ENCODE results near the gene ATRX.
"Not testable (repeated sequence)": the region's sequence is repeated elsewhere in the genome, so short reads cannot be mapped to it uniquely, and the experiment has no call there.

Gene ATRX

DNA sequence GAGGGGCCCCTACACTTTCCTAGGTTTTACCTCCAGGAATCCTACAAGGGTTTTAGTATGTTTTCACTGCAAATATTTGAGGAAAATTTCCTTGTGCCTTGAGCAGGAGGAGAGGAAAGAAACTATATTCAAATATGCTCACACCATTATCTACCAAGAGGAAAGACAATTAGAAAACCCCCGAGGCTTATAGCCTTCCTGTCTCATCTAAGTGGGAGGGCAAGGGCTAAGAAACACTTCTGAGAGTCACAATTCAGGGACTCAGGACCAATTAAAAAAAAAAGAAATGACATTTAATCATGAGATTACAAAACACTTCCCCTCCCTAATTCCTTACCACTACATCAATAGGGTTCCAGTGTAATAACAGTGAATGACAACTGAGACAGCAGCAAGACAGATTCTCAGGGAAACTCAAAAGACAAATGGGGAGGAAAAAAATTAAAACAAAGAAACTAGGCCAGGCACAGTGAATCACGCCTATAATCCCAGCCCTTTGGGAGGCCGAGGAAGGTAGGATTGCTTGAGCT, 45.6 kb downstream of the ATRX start:
- DNase-seq (ENCODE audit: low read depth, low spot score), result no peak

DNA sequence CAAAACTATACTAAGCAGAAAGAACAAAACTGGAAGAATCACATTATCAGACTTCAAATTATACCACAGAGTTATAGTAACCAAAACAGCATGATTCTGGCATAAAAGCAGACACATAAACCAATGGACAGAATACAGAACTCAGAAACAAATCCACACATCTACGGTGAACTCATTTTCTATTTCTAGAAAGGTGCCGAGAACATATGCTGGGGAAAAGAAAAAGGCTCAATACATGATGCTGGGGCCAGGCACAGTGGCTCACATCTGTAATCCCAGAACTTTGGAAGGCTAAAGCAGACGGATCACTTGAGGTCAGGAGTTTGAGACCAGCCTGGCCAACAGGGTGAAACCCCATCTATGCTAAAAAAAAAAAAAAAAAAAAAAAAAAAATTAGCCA, 52.7 kb downstream of the ATRX start:
- DNase-seq (ENCODE audit: low read depth, low spot score), result no peak

DNA sequence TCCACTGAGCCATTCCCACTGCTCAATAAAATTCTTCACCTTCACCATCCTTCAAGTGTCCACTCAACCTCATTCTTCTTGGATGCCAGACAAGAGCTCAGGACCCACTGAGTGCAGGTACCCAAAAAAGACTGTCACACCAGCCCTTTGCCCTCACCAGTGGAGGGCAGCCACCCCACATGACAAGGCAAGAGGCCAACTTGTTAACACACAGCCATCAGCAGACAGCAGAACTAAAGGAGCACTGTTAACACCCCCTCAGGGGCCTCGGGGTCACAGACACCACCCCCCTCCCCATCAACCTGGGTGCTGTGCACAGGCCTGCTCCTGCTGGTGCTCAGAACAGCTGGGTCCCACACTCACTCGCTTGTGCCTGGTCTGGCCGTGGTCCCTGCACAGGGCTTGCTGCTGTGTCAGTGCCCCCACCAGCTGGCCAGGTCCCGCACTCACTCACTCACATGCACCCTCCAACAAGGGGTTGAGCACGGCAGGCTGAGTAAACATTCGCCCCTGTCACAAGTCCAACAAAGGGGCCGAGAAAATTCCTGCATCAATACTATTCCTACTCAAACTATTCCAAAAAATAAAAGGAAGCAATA, 54.1 kb downstream of the ATRX start:
- no peak for DNase-seq (ENCODE audit: low read depth, low spot score)

DNA sequence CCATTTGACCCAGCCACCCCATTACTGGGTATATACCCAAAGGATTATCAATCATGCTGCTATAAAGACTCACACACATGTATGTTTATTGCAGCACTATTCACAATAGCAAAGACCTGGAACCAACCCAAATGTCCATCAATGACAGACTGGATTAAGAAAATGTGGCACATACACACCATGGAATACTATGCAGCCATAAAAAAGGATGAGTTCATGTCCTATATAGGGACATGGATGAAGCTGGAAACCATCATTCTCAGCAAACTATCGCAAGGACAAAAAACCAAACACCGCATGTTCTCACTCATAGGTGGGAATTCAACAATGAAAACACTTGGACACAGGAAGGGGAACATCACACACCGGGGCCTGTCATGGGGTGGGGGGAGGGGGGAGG, 59.9 kb downstream of the ATRX start:
- DNase-seq (ENCODE audit: low read depth, low spot score), result not testable (repeated sequence)

DNA sequence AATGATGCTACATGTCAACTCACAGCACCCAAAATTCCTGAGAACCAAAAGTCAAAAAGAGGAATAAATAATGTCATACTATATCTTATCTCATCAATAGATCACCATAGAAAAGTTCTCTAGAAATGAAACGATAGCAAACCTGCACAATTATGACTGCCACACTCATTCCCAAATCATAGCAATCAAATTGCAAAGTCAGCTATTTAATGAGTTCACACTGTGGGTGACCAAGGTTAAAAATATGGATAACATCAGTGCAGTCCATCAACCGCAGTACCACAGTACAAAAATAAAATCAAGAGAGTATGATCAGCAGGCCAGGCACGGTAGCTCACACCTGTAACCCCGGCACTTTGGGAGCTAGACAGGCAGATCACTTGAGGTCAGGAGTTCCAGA, 62.3 kb downstream of the ATRX start:
- DNase-seq (ENCODE audit: low read depth, low spot score), result no peak

DNA sequence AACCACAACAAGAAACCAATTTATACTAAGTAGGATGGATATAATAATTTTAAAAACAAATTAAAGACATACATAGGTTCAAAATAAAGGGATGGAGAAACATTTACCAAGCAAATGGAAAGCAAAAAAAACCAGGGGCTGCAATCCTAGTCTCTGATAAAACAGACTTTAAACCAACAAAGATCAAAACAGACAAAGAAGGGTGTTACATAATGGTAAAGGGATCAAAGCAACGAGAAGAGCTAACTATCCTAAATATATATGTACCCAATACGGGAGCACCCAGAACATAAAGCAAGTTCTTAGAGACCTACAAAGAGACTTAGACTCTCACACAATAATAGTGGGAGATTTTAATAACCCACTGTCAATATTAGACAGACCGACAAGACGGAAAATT, 66.6 kb downstream of the ATRX start:
- DNase-seq (ENCODE audit: low read depth, low spot score), result no peak

DNA sequence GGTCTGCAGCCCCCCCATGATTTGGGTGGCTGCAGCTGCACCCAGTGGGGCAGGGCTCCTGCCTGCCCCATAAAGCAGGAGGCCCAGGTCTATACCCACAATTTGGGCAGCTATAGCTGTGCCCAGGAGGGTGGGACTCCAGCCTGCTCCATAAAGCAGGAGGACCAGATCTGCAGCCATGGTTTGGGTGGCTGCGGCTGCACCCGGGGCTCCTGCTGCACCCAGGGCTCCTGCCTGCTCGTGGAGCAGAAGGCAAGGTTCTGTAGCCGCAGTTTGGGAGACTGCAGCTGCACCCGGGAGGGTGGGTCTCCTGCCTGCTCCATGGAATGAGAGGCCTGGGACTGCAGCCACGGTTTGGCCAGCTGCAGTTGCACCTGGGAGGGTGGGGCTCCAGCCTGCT, 81.1 kb downstream of the ATRX start:
- DNase-seq (ENCODE audit: low read depth, low spot score), result no peak

DNA sequence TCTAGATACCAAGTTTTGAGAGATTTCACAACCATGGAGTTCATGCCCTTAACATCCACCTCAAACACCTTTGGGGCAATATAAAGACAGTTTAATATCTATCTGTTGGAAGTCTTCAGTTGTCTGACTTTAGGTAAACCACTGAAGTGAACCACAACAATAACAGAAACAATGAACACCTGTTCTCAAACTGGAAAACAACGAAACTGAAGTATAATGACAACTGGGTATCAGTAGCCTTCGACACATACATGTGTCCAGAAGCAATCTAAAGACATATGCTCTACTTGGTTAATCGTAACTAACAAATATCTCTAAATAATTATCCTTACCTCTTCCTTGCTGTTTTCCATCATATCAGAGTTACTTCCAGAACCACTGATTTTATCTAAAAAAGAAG, 87.8 kb downstream of the ATRX start:
- no peak for DNase-seq (ENCODE audit: low read depth, low spot score)

DNA sequence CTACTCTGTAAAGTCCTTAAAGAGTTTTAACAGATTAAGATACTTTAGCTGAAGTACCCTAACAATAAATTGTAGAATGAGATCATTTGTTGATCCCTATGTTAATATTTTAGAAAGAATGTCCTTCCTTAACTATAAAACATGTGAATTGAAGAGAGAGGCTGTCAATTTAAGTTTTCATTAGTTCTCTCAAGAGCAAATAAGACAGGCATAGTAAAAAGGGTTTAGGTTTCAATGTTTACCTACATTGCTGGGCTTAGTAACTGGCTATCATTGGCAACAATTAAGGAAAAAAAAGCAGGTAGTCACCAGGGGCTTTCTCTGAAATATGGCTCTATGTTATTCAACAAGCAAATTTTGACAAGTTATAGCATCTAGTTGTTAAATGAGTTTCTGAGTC, 91.5 kb downstream of the ATRX start:
- no peak for DNase-seq (ENCODE audit: low read depth, low spot score)

DNA sequence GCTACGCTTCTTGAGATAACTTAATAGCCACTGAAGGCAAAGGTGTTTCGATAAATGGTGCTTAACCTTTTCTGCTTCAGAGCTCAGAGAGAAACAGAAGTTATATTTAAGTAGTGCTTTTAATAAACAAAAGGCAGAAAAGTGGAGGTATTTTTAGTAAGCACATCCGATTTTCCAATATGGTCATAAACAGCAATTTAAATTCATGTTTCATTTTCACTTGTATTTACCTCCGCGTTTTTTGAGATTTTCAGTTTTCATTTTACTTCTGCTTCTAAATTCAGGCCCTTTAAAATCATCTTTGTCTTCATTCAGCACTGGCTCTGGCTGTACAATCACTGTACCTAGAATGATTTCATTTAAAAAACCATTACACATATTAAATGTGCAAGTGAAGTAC, 92.4 kb downstream of the ATRX start:
- DNase-seq (ENCODE audit: low read depth, low spot score), result no peak

DNA sequence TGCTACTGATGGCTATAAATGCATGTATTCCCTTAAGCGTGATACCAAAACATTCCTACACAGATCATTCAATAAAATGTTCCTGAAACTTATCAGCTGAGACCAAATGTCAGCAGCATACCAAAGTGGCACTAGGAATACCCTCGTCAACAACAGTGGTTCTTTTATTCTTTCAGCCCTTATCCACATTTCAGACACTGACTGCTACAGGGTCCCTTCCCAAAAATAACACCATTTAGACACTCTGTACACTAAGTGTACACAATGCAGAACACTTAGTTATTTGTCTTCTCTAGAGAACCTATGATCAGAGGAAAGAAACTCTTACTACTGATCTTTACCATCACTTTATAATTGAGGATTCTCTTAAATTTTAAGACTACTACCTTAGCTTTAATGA, 94.1 kb downstream of the ATRX start:
- DNase-seq (ENCODE audit: low read depth, low spot score), result no peak

DNA sequence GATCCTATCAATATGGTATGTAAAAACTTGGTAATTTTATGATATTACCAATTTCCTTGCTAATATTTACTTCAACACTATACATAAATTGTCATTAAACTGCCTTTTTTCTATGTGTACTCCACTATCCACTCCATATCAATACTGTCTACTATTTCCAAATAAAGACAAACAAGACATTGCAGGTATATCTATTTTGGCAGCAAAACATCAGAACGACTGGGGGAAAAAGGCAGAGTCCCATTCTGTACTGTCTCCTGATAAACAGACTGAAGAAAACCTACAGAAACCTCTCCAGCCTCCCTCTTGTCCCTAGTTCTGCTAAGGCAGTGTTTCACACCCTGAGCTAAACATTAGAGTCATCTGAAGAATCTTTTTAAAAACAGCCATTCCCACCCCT, 96.6 kb downstream of the ATRX start:
- no peak for DNase-seq (ENCODE audit: low read depth, low spot score)

DNA sequence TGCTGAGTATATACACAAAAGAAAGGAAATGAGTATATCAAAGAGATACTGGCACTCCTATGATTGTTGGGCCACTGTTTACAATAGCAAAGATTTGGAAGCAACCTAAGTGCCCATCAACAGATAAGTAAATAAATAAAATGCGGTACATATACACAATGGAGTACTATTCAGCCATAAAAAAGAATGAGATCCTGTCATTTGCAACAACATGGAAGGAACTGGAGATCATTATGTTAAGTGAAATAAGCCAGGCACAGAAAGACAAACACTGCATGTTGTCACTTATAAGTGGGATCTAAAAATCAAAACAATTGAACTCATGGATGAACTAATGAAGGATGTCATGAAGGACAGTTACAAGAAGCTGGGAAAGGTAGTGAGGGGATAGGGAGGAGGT, 100.3 kb downstream of the ATRX start:
- not testable (repeated sequence) for DNase-seq (ENCODE audit: low read depth, low spot score)

DNA sequence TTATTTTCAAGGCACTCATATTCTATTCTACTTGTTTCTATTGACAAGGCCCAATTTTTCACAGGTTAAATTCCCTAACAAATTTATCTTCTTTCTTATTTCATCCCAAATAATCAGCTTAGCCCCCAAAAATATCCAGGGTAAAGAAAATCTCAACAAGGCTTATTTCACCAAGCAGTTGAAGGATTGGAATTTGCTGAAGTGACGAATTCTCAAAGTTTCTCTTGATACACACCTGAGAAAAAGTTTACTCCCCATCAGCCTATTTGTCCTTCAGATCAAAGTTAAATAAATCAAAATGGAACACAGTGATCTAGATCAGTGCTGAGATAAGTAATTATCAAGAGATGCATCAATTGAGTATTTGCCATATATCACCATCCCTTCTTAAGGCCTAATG, 106.9 kb downstream of the ATRX start:
- DNase-seq (ENCODE audit: low read depth, low spot score), result no peak

DNA sequence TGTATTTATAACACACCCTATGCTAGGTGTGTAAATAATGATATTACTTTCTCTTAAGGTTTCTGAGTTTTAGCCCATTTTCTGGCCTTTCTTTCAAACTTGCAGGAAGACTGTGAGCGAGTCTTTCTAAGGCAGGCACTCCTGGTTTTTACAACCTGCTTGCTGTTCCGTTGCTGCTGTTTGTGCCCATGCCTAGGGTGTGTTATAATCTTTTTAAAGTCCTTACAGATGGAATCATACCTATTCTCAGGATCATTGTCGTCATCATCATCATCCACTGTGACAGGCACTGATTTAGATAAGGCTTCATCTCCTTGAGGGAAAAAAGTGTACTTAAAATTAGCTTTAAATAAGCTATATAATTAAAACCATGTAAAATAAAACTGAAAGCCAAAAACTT, 110.0 kb downstream of the ATRX start:
- no peak for DNase-seq (ENCODE audit: low read depth, low spot score)

DNA sequence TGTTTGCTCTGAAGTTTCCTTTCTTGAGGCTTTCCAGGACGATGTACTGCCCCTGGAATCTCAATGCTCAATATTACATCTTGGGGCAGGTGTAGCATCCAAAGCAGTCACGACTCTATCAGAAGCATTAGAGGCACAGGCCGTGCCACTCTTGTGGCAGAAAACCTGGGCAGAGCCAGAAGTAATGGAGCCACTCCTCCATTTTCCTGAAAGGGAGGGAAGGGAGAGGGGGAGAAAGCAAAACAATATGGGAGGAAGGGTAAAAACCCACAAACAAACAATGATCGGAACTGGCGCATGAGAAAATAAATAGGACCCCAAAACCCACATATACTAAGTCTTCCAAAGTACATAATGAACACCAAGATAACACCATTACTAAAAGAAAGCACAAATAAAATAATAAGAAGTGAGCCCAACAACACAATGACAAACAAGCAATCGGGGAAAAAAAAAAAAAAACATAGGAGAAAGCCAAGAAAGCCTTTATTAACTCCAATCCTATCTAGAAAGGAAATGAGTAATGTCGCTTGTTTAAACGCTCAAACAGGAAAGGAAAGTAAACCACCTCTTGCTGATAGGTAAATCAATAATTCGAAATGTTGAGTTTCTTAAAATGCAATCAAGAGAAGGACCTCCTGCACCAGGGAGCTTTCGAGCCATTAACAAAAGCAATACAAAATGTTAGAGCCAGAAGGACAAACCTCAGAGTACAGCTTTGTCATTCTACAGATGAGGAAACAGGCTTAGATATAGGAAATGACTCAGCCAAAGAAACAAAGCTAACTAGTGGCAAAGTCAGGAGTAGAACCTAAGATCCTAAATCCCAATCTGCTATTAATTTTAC, 117.4 kb downstream of the ATRX start:
- DNase-seq (ENCODE audit: low read depth, low spot score), result no peak

DNA sequence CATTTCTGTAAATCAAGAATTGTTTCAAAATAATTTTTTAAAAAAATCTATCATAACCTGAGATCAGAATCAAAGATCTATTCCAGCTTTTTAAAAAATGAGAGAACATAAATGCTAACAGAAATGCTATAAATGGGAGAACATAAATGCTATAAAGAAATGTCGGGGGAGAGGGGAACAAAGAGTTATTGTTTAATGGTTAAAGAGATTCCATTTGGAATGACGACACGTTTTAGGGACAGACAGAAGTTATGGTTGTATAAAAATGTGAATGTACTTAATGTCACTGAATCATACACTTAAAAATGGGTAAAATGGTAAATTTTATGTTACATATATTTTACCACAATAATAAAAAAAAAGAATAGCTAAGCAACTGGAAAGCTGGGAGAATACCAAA, 127.1 kb downstream of the ATRX start:
- DNase-seq (ENCODE audit: low read depth, low spot score), result no peak

DNA sequence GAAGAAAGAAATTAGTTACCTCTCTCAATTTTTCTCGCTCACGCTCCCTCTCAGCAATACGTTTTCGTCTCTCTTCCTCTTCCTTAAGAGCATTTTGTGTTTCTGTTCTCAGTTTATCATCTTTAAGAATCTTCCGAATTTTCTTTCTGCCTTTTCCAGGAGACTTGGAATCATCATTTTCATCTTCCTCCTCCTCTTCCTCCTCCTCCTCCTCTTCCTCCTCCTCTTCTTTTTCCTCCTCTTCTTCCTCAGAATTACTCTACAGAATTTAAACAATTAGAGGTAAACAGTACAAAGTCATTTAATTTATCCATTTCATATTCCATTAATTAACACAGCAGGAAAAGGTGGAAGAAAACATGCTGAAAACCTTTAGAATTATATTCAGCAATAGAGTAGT, 133.9 kb downstream of the ATRX start:
- no peak for DNase-seq (ENCODE audit: low read depth, low spot score)

DNA sequence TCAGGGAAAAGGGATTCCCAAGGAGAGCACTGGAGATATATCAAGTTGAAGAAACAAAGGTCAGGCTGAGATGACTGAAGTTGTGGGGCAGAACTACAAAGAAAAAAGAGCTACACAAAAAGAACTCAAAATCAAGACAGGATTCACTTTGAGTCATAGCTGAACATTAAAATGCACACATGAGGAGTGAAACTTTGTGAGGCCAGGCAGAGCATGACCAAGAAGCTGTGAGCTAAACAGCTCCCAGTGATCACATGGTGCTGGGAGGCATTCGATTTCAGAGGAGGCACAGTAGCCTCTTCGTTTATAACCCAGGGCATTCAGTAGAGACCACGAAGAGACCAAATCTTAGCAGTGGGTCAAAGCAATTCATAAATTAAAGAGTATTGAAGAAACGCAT, 145.3 kb downstream of the ATRX start:
- no peak for DNase-seq (ENCODE audit: low read depth, low spot score)

DNA sequence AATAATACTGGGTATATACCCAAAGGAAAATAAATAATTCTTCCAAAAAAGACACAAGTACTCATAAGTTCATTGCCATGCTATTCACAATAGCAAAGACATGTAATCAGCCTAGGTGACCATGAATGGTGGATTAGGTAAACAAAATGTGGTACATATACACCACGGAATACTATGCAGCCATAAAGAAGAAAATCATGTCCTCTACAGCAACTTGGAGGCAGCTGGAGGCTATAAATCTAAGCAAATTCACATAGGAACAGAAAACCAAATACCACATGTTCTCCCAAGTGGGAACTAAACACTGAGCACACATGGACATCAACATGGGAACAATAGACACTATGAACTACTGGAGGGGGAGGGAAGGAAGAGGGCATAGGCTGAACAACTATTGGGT, 146.2 kb downstream of the ATRX start:
- DNase-seq (ENCODE audit: low read depth, low spot score), result no peak

DNA sequence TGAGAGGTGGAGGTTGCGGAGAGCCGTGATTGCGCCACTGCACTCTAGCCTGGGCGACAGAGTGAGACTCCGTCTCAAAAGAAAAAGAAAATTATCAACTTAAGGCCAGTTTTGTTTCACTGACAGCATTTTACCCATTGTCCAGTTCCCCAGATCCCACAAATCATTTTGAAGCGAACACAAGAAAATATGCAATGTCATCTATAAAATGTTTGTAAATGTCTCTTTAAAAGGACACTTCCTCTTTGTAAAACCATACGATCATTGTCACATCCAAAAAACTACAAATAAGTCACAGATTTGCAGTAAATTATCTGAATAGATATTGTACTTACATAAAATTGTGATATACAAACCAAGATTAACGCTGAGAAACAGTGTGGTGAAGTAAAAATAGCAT, 147.6 kb downstream of the ATRX start:
- no peak for DNase-seq (ENCODE audit: low read depth, low spot score)

DNA sequence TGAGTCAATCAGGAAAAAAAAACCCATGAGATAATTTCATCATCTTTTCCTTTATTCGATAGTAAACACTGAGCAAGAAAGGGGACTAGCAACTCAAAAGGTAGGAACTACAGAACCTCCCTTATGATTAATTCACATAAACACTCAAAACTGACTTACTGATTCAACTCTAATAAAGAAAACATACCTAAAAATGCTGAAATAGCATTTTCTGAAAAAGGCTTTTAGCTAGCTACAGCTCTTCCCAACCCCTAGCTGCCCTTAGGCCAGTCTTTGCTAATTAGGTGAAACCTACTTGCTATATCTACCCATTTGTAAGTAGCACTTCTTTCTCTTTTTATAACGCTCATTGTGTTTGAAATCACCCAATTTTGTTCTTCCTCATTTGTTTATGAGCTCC, 150.6 kb downstream of the ATRX start:
- DNase-seq (ENCODE audit: low read depth, low spot score), result no peak

DNA sequence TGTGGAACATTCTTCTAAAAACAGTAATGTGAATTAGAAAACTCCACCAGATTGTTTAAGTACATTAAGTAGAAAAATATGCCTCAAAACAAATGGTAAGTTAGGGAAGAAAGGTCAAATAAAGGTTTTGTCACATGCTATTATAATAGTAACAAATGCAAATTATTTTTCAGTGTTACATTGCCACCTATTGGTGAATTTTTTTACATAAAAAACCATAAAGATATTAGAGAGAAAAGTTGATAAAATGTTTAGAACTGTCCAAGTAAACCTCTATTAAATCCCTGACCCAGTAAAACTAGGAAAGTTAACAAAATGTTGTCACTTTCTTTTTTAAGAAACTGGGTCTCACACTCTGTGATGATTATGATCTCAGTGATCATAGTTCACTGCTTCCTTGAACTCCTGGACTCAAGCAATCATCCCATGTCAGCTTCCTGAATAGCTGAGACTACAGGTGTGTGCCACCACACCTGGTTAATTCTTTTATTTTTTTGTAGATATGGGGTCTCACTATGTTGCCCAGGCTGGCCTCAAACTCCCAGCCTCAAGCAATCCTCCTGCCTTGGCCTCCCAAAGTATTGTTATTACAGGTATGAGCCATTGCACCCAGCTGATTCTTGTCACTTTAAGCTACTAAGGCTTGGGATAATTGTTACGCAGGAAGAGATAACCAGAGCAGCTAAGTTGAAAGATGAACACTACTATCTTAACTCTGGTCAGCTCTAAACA, 157.6 kb downstream of the ATRX start:
- DNase-seq (ENCODE audit: low read depth, low spot score), result no peak

Data from brain pericyte (primary cell).